Stimulated activated CD8-positive, alpha-beta memory T cell treated with anti-CD3 and anti-CD28 coated beads, Interleukin-7, amount 100 ng/mL, for 48 hours (primary cell): ENCODE results near the gene MATN4.

ENCODE experiments used
- DNase-seq, 2 donors: peaks; one replicate each; pipeline ENCODE4 v3.0.0-alpha.2; 2020; ENCODE audit warnings: low read depth in 1 of 2; ENCODE audit errors: extremely low read depth in 1 of 2

MATN4 gene

DNA sequence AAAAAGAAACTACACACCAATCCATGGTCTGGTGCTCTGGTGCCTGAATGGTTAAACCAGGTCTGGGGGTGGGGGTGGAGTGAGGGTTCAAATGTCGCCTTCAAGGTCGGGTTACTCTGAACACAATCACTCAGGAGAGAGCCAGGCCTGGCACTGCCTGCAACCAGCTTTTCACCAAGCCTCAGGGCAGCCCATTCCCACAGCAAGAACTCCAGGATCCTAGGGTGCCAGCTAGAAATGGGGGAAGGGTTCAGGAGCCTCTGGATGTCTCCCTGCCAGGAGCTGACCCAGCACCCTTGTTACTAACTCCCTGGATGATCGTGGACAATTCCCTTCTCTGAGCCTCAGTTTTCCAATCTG lies 33.5 kb upstream of the MATN4 start:
- DNase-seq: no peak

DNA sequence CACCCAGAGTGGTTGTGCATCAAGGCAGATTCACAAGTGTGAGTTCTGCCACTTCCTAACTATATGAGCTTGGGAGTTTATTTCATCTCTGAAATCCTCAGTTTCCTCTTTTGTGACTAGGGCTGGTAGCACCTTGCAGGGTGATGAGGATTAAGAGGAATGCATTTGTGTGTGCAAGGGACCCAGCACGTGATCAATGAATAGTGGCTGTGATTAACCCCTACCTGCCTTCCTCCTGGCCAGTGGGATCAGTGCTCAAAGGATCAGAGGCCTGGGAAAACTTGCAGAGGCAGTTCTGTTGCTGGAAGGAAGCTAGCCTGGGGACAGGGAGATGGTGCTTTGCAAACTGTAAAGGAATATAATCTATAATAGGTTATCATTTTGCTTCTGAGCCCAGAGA lies 32.9 kb upstream of the MATN4 start:
- DNase-seq: no peak

DNA sequence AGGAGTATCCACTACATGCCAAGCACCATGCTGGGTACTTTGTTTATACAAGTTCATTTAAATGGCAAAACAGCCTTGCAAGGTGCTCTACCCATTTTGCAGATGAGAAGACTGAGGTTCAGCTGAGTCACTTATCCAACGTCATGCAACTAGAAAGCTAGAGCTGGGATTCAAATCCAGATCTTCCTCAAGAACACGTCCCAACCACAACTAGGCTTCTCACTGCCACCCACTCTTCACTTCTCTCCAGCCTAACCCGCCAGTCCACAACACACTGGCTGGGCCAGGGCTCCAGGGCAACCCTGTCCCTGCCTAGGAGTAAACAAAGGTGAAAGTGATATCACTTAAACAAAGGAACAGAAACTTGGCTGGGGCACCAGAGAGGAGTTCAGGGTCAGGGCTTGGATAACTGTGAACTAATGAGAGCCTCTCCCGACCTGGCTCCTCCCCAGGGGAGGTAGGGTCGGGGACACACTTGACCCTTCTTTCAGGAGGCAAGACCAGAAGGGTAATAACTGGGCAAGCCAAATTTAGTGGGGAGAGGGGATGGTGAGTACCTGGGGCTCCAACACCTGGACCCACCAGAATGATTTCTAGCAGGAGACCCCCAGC lies 32.2 kb upstream of the MATN4 start:
- DNase-seq: no peak

DNA sequence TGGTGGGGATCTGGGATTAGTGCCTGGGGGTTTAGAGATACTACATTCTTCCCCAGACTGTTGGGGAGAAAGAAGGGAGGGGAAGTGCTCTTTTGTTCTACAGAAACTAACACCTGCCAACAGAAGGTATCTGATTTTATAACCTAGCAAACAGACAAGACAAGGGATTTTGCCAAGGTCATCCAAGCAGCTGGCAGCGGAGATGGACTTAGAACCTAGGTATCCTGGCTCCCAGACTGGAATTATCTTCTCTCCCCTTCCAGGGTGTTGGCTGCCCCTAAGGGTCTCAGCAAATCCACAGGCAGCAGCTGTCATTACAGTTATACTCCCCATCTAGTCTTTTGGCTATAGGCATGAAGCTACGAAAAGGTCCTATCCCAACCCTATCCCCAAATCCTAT lies 31.7 kb upstream of the MATN4 start:
- no peak for DNase-seq

DNA sequence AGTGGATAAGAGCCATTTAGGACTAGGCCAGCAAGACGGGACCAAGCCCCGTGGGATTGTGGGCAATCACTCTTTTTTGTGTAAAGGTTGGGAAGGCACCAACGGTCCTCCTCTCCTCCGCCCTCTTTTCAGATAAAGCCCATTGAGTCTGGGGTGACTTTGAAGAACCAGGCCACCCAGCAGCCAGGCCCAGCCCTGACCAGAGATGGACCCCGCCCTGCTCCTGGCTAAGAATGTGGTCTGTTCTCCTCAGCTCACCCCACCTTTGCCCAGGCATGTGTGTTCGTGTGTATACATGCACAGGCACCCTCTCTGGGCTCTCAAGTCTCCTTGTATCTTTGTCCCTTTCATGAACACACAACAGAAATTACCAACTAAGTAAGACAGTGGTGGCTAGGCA lies 31.0 kb upstream of the MATN4 start:
- no peak for DNase-seq

DNA sequence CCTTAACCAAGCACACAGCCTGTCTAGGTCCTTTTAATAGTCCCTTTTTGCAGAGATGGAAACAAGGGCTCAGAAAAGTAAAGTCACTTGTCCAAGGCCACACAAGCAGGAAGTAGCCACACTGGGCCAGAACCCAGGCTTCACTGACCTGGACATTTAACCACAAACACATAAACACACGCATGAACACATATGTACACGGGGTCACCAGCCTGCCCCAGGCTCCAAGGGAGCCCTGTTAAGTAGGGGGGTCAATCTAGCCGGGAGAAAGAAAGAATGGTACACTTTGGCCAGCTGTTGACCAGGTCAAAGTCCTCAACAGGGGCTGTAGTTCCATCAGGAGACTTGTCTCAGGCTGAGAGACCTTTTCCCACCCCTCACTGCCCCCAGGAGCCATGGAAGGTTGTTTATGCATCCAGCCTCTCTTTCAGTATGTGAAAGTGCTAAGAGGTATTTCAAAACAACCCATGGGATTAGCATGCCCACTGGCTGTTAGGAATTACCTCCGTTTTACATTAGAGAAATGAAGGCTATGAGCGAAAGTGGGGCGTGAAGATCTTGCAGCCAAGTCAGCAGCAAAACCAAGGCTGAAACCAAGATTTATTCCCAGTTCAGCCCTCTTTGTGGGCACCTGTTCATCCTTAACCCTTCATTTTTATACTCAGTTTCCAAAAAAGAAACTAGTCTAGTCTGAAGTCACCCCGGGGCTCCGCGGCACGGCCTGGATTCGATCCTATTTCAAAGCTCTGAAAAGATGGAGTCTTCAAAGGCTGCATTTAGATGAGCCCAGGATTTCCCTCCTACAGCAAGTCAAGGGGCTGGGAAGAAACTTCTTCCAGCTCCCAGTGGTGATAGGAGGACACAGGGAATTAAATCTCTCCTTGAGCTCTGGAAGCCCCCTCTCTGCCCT lies 30.3 kb upstream of the MATN4 start:
- no peak for DNase-seq

DNA sequence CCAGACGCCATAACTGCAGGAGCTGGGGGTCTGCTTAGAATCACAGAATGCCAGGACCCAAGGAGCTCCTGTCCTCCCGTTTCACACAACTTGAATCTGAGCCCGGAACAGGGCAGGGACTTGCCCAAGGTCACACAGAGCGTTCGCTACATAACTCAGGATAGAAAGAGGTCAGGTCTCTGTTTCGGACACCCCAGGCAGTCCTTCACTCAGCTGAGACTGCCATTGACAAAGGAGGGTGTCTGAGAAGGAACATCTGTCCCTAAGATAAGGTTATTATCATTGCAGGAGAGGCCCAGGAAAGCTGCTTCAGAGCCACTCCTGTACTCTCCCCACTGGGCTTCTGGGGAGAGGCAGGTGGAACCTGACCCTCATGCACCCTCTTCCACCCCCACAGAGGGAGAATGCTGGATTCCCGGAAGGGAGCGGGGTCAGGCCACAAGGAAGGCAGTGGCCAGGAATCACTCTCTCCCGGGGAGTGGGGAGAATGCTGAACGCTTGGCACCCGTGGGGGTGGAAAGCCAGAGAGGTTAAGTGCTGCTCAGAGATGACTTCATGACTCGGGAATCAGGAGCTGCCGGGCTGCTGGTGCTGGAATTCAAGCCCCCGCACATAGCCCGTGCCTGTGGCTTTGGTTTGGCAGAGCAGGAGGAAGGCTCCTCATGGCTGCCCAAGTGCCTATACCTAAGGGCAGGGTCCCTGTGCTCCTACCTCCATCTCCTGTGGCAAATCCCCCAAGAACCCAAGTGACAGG lies 29.4 kb upstream of the MATN4 start:
- DNase-seq: no peak

DNA sequence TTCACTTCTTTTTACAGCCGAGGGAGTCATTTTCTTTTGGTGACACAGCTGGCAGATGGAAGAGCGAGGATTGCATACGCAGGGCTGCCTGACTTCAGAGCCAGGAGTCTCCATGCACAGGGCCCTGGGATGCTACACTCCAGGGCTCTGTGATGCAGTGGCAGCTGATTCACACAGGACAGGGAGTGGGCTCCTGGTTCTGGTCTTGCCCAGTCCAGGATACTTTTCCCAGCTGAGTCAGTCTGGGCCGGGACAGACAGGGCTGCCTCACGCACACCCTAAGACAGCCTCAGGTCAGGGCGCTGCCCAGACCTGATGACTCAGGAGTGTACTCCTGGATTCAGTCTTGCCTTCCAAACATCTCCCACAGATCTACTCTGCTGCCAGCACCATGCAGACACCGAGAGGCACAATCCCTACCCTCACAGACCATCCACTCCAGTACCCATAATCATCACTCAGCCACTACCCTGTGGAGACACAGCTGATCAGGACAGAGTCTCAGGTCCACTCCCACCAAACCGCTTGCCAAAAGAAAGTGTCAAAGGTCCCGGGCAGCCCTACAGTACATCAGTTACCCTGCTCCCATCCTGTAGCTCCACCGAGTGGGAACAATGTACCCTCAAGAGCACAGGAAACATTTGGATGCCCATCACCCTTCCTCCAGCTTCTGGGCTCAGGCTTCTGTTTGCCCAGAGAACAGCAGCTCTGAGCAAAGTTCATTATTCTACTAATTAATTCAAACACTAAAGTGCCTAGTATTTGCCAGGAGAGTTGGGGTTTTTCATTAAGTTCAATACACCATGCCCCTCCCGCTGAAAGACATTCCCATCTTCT lies 28.6 kb upstream of the MATN4 start:
- DNase-seq: no peak

DNA sequence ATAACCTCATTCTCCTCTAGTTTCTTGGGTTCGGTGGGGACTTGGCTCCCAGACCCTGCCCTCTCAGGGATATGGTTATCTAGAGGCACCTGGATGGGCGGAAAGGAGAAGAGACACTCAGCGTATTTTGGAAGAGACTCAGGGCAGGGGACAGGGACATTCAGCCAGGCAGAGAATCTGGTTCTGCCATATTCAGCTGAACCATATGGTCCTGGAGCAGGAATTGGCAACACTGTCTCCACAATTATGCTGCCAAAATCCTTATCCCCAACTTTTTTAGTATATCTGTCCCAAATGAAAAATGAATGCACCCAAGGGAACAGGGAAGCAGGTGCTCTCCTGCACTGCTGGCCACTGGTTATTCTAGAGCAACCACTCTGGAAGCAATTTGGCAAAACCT lies 22.4 kb upstream of the MATN4 start:
- no peak for DNase-seq

DNA sequence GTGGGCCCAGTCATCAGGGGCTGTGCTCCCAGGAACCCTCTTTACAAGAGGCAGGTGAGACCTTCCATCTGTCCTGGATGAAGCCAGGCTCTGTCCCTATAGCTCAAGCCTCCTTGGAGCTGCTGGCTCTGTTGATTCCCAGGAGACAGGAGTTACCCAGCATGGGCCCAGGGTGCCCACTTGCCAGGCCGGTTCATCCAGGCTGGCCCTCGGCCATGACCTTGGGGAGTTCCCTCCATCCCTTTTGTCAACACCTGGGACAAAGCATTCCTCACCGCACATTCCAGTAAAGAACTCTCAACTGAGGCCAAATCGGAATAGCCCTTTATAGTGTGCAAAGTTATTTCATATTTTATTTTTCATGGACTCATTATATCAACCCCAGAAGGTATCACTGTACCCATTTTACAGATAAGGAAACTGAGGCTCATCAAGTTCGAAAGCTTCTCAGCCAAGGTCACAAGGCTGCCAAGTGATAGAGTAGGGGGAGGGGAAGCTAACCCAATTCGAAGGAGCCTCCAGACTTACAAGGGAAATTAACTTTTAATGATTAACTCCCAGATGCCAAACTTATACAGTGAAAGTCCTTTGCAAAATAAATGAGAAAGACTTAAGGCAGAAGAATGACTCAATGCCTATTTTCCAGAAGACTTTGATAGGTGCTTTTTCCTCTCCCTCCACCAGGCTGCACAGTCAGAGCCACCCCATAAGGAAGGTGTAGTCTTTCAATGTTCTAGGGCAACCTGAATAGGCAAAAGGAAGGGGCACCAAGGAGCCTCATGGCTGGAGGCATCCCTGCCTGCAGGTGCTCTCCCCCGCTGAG lies 21.6 kb upstream of the MATN4 start:
- DNase-seq: no peak

DNA sequence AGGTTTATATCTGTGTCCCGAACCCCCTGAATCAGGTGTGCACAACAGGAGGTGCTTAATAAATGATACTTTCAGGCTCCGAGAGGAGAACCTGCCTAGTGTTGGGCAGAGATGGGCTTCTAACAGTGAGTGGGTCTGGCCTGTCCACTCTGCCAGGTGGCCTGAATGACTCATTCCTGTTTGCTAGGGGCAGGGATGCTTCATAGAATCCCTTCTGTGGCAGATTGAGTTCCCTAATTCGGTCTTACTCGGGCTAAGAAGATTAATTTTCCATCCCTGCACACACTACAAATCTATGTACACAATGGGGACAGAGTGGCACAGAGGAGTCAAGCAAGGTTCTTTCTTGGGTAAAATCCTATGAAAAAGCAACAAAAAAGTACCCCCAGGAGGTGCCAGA lies 20.4 kb upstream of the MATN4 start:
- no peak for DNase-seq

DNA sequence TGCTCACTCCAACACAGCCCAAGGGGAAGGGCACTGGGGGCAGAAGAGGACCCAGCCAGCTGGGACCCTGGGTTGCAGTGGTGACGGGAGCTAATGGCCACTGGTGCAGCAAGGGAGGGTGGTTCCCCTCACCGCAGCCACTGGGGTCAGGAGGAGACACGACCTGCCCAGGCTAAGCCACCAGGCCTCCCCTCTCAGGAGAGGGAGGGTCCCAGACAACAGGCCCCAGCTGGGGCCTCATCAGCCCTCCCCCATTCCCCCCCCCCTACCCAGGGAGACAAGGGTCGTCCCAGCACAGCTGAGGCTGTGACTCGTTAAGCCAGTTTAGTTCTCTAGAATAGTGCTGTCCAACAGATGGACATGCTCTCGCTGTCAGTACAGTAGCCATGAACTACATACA lies 17.3 kb upstream of the MATN4 start:
- no peak for DNase-seq

DNA sequence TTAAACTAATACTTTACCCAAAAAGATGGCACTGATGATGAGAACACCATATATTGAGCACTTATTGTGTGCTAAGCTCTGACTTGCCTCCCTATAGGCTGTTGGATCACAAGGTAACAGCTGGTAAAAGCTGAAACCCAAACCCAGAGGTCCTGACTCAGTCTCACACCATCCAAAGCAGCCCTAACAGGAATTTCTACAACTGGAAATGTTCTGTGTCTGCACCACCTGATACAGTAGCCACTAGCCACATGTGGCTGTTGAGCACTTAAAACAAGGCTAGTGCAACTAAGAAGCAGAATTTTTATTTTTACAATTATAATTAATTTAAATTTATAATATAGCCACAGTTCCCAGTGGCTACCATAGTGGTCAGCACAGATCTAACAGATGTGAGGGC lies 15.6 kb upstream of the MATN4 start:
- no peak for DNase-seq

DNA sequence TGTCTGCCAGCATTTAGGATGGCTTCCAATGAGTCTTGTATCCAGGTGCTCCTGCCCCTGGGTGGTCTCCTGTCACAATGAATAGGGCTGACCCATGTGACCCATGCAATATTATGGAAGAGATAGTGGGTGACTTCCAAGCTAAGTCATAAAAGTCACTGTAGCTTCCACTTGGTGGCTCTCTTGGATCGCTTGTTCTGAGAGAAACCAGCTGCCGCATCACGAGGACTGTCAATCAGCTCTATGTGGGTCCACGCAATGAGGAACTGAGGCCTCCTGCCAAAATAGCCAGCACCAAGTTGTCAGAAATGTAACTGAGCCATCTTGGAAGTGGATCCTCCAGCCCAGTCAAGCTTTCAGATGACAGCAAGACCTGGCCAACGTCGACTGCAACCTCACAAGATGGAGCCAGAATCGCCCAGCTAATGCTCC lies 14.9 kb upstream of the MATN4 start:
- no peak for DNase-seq

DNA sequence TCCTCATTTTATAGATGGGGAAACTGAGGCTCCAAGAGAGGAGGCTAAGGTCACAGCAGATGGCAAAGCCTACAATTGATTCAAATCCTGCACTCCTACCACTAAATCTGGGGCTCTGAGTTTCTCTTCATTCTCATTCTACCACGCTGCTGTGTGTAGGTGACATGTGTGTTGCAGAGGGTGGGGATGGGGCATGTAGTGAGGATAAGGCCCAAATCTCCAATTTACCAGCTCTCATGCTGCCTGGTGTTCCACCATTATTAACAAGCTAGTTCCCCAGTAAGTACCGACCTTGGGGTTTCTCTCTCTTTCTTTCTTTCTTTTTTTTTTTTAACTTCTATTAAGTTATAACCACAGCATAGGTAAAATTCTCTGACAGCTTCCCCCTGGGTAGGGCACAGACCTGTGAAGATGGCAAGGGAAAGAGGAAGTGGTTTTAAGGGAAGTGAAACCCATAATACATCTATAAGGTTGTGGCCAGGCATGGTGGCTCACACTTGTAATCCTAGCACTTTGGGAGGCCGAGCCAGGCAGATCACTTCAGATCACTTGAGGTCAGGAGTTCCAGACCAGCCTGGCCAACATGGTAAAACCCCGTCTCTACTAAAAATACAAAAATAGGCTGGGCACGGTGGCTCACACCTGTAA lies 13.0 kb upstream of the MATN4 start:
- DNase-seq: no peak

DNA sequence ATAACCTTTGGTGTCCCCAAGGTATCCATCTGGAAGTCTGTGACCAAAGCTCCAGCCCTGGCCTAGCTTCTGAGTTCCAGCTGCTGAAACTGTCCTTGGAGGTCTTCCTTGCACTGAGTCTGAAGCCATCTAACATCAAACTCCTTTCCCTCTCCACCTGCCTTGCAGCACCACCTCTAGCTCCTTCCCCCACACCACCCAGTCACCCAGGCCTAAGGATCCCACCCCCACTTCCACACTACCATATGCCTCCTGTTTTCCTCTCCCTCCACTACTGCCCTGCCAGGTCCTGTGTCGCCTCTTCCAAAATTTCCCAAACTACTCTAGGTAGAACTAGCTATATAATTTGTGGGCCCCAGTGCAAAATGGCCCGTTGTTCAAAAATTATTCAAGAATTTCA lies 10.8 kb upstream of the MATN4 start:
- no peak for DNase-seq

DNA sequence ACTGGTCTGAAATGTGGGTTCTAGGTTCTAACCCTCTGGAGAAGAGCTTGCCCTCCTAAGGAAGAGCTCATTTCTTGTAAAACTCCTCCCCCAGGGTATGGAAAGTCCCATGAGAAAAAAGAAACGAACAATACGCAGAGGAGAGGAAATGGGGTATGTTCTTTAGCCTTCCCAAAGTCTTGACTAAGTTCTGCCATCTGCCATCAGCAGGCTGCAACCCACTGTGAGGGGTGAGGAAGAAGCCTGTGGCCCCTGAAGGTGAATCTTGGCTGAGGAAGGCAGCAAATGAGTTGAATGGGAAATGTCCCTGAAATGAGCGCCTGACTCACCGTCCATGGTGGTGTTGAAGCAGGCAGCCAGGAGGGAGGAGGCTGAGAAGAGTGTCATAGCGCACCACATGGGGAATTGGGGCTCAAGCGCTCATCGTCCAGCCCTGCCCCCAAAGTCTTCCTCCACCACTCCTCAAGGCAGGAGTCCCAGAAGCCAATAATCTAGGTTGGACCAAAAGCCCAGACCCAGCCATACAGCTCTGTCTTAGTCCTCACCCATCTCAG lies 10.4 kb upstream of the MATN4 start:
- no peak for DNase-seq

DNA sequence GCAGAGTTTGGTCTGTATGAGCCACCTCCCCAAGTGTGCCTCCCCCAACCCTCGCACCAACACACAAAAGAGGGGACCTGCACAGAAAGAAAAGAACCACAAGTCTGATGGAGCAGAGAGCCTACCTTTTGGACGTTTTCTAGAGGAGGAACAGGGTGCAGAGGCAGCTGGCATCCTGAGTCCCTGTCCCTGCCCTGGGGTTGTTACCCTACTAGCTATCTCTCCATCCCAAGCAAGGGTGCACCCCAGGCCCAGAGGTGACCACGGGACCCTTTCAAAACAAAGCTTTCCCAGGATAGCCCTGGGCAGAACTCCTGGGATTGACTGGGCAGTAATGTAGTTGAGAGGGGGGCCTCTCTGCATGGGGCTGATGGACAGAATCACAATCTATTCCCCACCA lies 9.7 kb upstream of the MATN4 start:
- DNase-seq: no peak
